HL-60 (cell line): ENCODE results near the gene COL6A2.

ENCODE experiments used
- CTCF ChIP-seq: IDR thresholded peaks from one replicate; pipeline ENCODE4 v1.5.1; 2011; ENCODE audit warnings: low read length, control low read depth, inconsistent platforms; ENCODE audit not compliant: insufficient read depth
- GABPA ChIP-seq: IDR thresholded peaks from 2 replicates; pipeline ENCODE4 v1.6.1; 2012; ENCODE audit warnings: low read depth
- REST ChIP-seq: IDR thresholded peaks from 2 replicates; pipeline ENCODE4 v1.6.1; 2012; ENCODE audit warnings: low read depth; ENCODE audit not compliant: insufficient replicate concordance
- SPI1 ChIP-seq: IDR thresholded peaks from 2 replicates; pipeline ENCODE4 v1.6.1; 2012; ENCODE audit warnings: low read depth, mild to moderate bottlenecking, borderline replicate concordance

- TF ChIP-seq REST (no peak), CTCF (no peak), GABPA (no peak), SPI1 (no peak)
These were observed 6.2 kb downstream of the COL6A2 start for GRCh38 chr21:46104104-46104503.
